Heart left ventricle (tissue), 16 donors: Measurements from ENCODE around the gene CCDC170. TPM values are rescaled to one million over a fixed set of nuclear protein-coding genes. Genes with fewer than 3 reads are reported as not detected.
A peak's percentile ranks its signal among the peaks of the same experiment; 100 is the strongest.

Source experiments
- ATAC-seq, 4 donors: fragments of 200-7000 bp; cut with Tn5 transposase; one replicate each; pipeline ENCODE4 v1.9.1; 2020 to 2022; ENCODE audit warnings: moderate library complexity in 4 of 4, mild to moderate bottlenecking in 3 of 4, moderate number of reproducible peaks in 1 of 4
- DNase-seq, 5 donors: peaks; one replicate each; pipeline ENCODE4 v3.0.0-alpha.2; 2020
- H3K27ac ChIP-seq, 12 donors: fragments of 200-600 bp; sonication (generic) in 4 of 12; one replicate each; pipeline versions ENCODE4 v1.5.0 to v1.8.0; 2016 to 2022; ENCODE audit warnings: mild to moderate bottlenecking in 2 of 12
- H3K27me3 ChIP-seq, 9 donors: fragments of 200-600 bp; sonication (generic) in 2 of 9; one replicate each; pipeline versions ENCODE4 v1.5.1 to v1.8.0; 2016 to 2022; ENCODE audit warnings: mild to moderate bottlenecking in 3 of 9
- H3K36me3 ChIP-seq, 9 donors: fragments of 200-600 bp; sonication (generic) in 2 of 9; one replicate each; pipeline versions ENCODE4 v1.5.0 to v1.8.0; 2018 to 2022; ENCODE audit warnings: mild to moderate bottlenecking in 2 of 9
- H3K4me1 ChIP-seq, 12 donors: fragments of 200-600 bp; sonication (generic) in 4 of 12; one replicate each; pipeline versions ENCODE4 v1.5.0 to v1.8.0; 2016 to 2022; ENCODE audit warnings: mild to moderate bottlenecking in 3 of 12
- H3K4me3 ChIP-seq, 12 donors: fragments of 200-600 bp; sonication (generic) in 4 of 12; one replicate each; pipeline versions ENCODE4 v1.5.0 to v1.8.0; 2017 to 2022; ENCODE audit warnings: mild to moderate bottlenecking in 9 of 12, moderate library complexity in 4 of 12
- H3K9me3 ChIP-seq, 12 donors: fragments of 200-600 bp; sonication (generic) in 4 of 12; one replicate each; pipeline versions ENCODE4 v1.5.0 to v1.8.0; 2016 to 2022; ENCODE audit warnings: mild to moderate bottlenecking in 1 of 12
- CTCF ChIP-seq, 12 donors: fragments of 200-600 bp; sonication (generic) in 4 of 12; IDR thresholded peaks; one replicate each; pipeline versions ENCODE4 v1.5.0 to v1.8.0; 2018 to 2022; ENCODE audit warnings: antibody characterized with exemption in 12 of 12, mild to moderate bottlenecking in 5 of 12
- POLR2A ChIP-seq, 2 donors: fragments of 450-650 bp; IDR thresholded peaks; one replicate each; pipeline ENCODE4 v1.6.1; 2017; ENCODE audit warnings: antibody characterized with exemption in 2 of 2, mild to moderate bottlenecking in 2 of 2, moderate library complexity in 2 of 2
- WGBS, 4 donors: extraction: QIAGEN DNeasy Blood & Tissue Kit in 2 of 4; methylation state at CpG; one replicate each; pipeline versions ENCODE4 v1.1.5 to v1.1.7; 2013 to 2018; 5-methylcytosine and 5-hydroxymethylcytosine counted together
- intact Hi-C, 10 donors: fragments of 100-400 bp; cut with DNase I; formaldehyde crosslinking; loops; one replicate each; pipeline versions ENCODE4 v1.11.1 to v1.14.2; 2022
- polyA plus RNA-seq, 2 donors: library from polyadenylated mRNA; stranded (reverse); fragments of 200-250 nt; gene quantifications; one replicate each; pipeline ENCODE4 v1.2.3, GENCODE V29; 2013
- total RNA-seq, 9 donors: library from RNA; depleted of rRNA in 2 of 9; stranded (reverse); fragments of >200 nt in 2 of 9; fragmentation: NEBNext Ultra II Directional in 3 of 9; extraction: Animal tissue kit (Norgen Biotek cat#: 25700) in 3 of 9; gene quantifications; one replicate each; pipeline versions ENCODE4 v1.1.0 to v1.2.4, GENCODE V29; 2016 to 2023
- donor health status: ischemic (EF 13 %, LVEDD 7.1; RV severe dilation, severe dysfunction).
- donor health status: healthy with polysubstance abuse.
- donor health status: DM: no; HTN: yes; CAD: no.
- donor health status: DM: no; HTN: no; CAD: no.
- donor health status: ischemic (EF 25% LVEDD 6.9; RV normal size, moderate dysfunction).
- donor health status: ischemic (EF 25% LVEDD 5.7; RV mildly dilated, moderate dysfunction).
- donor health status: healthy.
- donor health status: DM: yes; HTN: yes; CAD: no.
- donor health status: ischemic (EF 35%, LVEDD 5.7; RV mildly dilated, moderate dysfunction).
- donor health status: nonischemic (EF 11% LVEDD 7.7; RV severe dilation, severe dysfunction).
- donor health status: DM: yes; HTN: yes; CAD: no.
- donor health status: PGD.
- donor health status: ischemic (EF 29% LVEDD 5.4; RV normal size, mild dysfunction).
- donor health status: nonischemic (EF 23%, LVEDD 6.1; RV moderate dilation, normal function).

The CCDC170 gene
- total and polyA plus RNA-seq, 11 donors = 0.07 to 4.4 (median 0.31) TPM

DNA sequence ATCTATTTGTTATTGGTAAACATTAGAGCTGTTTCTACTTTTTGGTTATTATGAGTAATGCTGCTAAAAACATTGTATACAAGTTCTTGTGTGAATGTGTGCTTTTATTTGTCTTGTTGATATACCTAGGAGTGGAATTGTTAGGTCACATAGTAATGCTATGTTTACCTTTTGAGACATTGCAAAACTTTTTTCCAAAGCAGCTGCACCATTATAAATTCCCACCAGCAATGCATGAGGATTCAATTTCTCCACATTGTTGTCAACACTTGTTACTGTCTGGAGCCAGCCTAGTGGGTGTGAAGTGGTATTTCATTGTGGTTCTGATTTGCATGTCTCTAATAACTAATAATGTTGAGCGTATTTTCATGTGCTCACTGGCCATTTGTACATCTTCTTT is 145.9 kb downstream of the CCDC170 start:
- intact Hi-C loops = no loop called here
- no peak overlapping the region for H3K4me3 ChIP-seq
- ATAC-seq (no peak), DNase-seq (no peak)
- H3K9me3 ChIP-seq = peaks cover 0 to 6% (median 0%) of the 10 kb centered on the region in 12 donors
- H3K27me3 ChIP-seq = no peaks in the 10 kb centered on the region
- WGBS, 4 donors = 60 to 77% (median 68%) methylated on average over 1 of the region's 1 CpG
- no peaks in the 10 kb centered on the region for H3K36me3 ChIP-seq
- H3K27ac ChIP-seq = no peak overlapping the region
- H3K4me1 ChIP-seq = no peaks in the 10 kb centered on the region
- no peak for TF ChIP-seq CTCF (IDR thresholded peaks at IDR 0.05)

GRCh38 chr6:151641028-151641427 is 147.2 kb downstream of the CCDC170 start:
- H3K9me3 ChIP-seq = peaks cover 0 to 6% (median 0%) of the 10 kb centered on the region in 12 donors
- H3K4me3 ChIP-seq = no peak overlapping the region
- H3K27ac ChIP-seq = no peak overlapping the region
- H3K36me3 ChIP-seq = no peaks in the 10 kb centered on the region
- no peaks in the 10 kb centered on the region for H3K27me3 ChIP-seq
- 78 to 89% (median 85%) methylated on average over 3 of the region's 3 CpGs for WGBS, 4 donors
- intact Hi-C loops = no loop called here
- no peak for TF ChIP-seq CTCF (IDR thresholded peaks at IDR 0.05)
- no peak for TF ChIP-seq POLR2A (IDR thresholded peaks at IDR 0.05)
- no peaks in the 10 kb centered on the region for H3K4me1 ChIP-seq
- no peak for ATAC-seq
- no peak for DNase-seq

DNA sequence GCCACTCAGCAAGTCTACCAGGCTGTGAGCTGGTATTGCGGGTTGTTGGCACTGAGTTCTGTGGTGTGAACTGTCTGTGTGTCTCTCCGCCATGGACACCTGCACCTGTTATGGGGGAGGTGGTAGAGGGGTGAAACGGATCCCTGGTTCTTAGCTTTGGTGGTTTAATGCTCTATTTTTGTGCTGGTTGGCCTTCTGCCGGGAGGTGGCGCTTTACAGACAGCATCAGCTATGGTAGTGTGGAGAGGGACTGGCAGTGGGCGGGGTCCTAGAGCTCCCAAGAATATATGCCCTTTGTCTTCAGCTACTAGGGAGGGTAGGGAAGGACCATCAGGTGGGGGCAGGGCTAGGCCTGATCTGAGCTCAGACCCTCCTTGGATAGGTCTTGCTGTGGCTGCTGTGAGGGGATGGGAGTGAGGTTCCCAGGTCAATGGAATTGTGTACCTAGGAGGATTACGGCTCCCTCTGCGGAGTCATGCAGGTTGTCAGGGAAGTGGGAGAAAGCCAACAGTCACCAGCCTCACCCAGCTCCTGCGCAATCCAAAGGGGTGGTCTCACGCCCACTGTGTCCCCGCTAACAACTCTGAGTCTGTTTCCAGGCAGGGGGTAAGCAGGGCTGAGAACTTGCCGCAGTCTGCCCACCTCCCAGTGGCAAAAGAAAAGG is 154.3 kb downstream of the CCDC170 start:
- no peak for DNase-seq
- 25 to 63% (median 50%) methylated on average over 6 to 12 of the region's 12 CpGs for WGBS, 4 donors

DNA sequence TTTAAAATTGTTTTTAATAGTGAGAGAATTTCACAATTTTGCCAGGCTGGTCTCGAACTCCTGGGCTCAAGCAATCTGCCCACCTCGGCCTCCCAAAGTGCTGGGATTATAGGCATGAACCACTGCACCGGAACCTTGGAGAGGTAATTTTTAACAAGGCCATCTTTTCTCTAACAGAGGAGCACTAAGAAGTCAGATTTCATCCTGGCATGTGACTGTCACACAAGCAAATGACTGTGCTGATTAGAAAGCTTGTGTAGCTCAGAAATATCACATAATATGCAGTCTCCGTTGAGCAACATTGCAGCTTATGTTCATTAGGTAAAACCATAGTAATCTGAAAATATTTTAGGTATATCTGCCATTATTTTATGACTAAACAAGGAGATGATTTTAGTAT is 156.0 kb downstream of the CCDC170 start:
- DNase-seq (no peak), ATAC-seq (no peak)
- Histone ChIP-seq H3K9me3 (peaks cover 0 to 9% (median 4%) of the 10 kb centered on the region in 12 donors), H3K4me3 (no peak overlapping the region), H3K4me1 (peaks cover 0 to 4% (median 0%) of the 10 kb centered on the region in 12 donors), H3K36me3 (no peaks in the 10 kb centered on the region), H3K27me3 (peaks cover 0 to 2% (median 0%) of the 10 kb centered on the region in 9 donors), H3K27ac (no peak overlapping the region)
- 70 to 79% (median 77%) methylated on average over 4 of the region's 4 CpGs for WGBS, 4 donors
- intact Hi-C loops = no loop called here
- TF ChIP-seq CTCF (IDR thresholded peaks at IDR 0.05) (no peak), POLR2A (IDR thresholded peaks at IDR 0.05) (no peak)

More for the DNA sequence above, 154.3 kb downstream of the CCDC170 start:
- H3K27me3 ChIP-seq = peaks cover 0 to 2% (median 0%) of the 10 kb centered on the region in 9 donors
- no peak for ATAC-seq
- intact Hi-C loops = no loop called here
- no peak overlapping the region for H3K27ac ChIP-seq
- no peaks in the 10 kb centered on the region for H3K9me3 ChIP-seq
- peaks cover 0 to 4% (median 0%) of the 10 kb centered on the region in 12 donors for H3K4me1 ChIP-seq
- H3K4me3 ChIP-seq = no peak overlapping the region
- peak in 1 of 12 donors; percentile 16 for TF ChIP-seq CTCF (IDR thresholded peaks at IDR 0.05)
- no peak for TF ChIP-seq POLR2A (IDR thresholded peaks at IDR 0.05)
- H3K36me3 ChIP-seq = no peaks in the 10 kb centered on the region
